GM12801 (cell line): ENCODE data around the gene DOCK1.

Experiments
- CTCF ChIP-seq: IDR thresholded peaks from one replicate; pipeline ENCODE4 v1.5.1; 2011; ENCODE audit warnings: control low read depth; ENCODE audit not compliant: insufficient read length; ENCODE audit errors: extremely low read depth

The DOCK1 gene

GRCh38 chr10:127435246-127435645, 530.0 kb downstream of the DOCK1 start:
- TF ChIP-seq CTCF: no peak

- no peak for TF ChIP-seq CTCF
Observed at GRCh38 chr10:127440371-127440770, 535.1 kb downstream of the DOCK1 start.

- no peak for TF ChIP-seq CTCF
Observed at GRCh38 chr10:127441350-127442219, 536.4 kb downstream of the DOCK1 start.

- no peak for TF ChIP-seq CTCF
Observed at GRCh38 chr10:127442220-127442525, 536.9 kb downstream of the DOCK1 start.

- TF ChIP-seq CTCF: no peak
Observed at GRCh38 chr10:127444155-127444554, 538.9 kb downstream of the DOCK1 start.

- no peak for TF ChIP-seq CTCF
Observed at GRCh38 chr10:127447197-127447596, 542.0 kb downstream of the DOCK1 start.

GRCh38 chr10:127449490-127449889, 544.3 kb downstream of the DOCK1 start:
- no peak for TF ChIP-seq CTCF
